Suprapubic skin (tissue), 4 donors: ENCODE measurements around the gene P2RY2. TPM values are rescaled to one million over a fixed set of nuclear protein-coding genes. Genes with fewer than 3 reads are reported as not detected.

Source experiments
- DNase-seq, 2 donors: peaks; one replicate each; pipeline ENCODE4 v3.0.0-alpha.2; 2019; ENCODE audit warnings: low spot score in 2 of 2
- H3K27ac ChIP-seq: fragments of 200-600 bp; sonication (generic); one replicate; pipeline ENCODE4 v1.5.1; 2019
- H3K27me3 ChIP-seq: fragments of 200-600 bp; sonication (generic); one replicate; pipeline ENCODE4 v1.5.1; 2019
- H3K36me3 ChIP-seq: fragments of 200-600 bp; sonication (generic); one replicate; pipeline ENCODE4 v1.5.1; 2019
- H3K4me1 ChIP-seq: fragments of 200-600 bp; sonication (generic); one replicate; pipeline ENCODE4 v1.5.1; 2019
- H3K4me3 ChIP-seq: fragments of 200-600 bp; sonication (generic); one replicate; pipeline ENCODE4 v1.5.1; 2019; ENCODE audit warnings: mild to moderate bottlenecking
- H3K9me3 ChIP-seq: fragments of 200-600 bp; sonication (generic); one replicate; pipeline ENCODE4 v1.5.1; 2019
- EP300 ChIP-seq: sonication (generic); formaldehyde crosslinking; IDR thresholded peaks from one replicate; pipeline ENCODE4 v1.6.1; 2017; ENCODE audit warnings: antibody characterized with exemption
- POLR2A ChIP-seq, 2 donors: fragments of 450-650 bp; IDR thresholded peaks; one replicate each; pipeline ENCODE4 v1.6.1; 2017; ENCODE audit warnings: antibody characterized with exemption in 2 of 2, mild to moderate bottlenecking in 2 of 2, moderate library complexity in 2 of 2
- POLR2AphosphoS5 ChIP-seq, 3 donors: sonication (generic); formaldehyde crosslinking; IDR thresholded peaks; one replicate each; pipeline ENCODE4 v1.6.1; 2017; ENCODE audit warnings: antibody characterized with exemption in 3 of 3
- WGBS: methylation state at CpG from one replicate; pipeline ENCODE4 v1.1.5; 2018; 5-methylcytosine and 5-hydroxymethylcytosine counted together
- total RNA-seq, 4 donors: library from RNA; depleted of rRNA; stranded (reverse); fragments of >200 nt; gene quantifications; one replicate each; pipeline ENCODE4 v1.1.0, GENCODE V29; 2016
- TF ChIP-seq, protein P1 (sequence below), 2 donors: fragments of 200-600 bp in 1 of 2; fragments of 450-650 bp in 1 of 2; sonication (generic) in 1 of 2; IDR thresholded peaks; one replicate each; pipeline ENCODE4 v1.5.1; 2016 to 2019; ENCODE audit warnings: antibody characterized with exemption in 2 of 2, mild to moderate bottlenecking in 1 of 2, moderate library complexity in 1 of 2

Gene P2RY2
- total RNA-seq, 4 donors from 2014 or later, result 5.5 to 15.9 (median 12.8) TPM

DNA sequence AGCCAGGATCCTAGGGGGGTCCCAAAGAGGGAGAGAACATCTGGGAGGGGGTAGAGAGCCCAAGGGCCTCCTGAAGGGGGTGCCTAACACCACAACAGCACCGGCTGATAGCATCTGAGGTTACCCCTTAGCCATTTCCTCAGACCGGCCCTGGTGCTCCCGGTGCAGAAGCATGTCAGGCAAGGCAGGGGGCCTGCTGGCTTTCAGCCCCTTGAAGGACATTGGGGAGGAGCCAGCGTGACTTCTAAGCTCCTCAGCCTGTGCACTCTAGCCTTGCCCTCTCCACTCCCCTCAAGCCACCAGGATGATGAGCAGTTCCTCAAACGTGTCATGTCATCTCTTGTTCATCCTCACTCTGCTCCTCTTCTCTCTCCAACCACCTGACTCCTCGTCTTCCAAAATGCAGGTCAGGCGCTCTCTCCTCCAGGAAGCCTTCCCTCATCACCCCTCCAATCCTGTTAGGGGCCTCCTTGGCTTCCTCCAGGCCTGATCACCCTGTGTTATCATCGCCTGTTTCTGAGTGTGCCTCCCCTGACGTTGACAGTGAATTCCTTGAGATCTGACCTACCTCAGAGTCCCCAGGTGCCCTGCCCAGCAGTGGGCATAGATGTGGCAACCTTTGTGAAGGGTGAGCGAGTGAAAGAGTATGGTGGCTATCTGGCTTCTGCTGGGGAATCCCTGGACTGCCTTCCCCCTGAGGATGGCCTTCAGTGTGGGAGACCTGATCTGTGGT is 6.1 kb downstream of the P2RY2 start:
- no peak overlapping the region for H3K4me3 ChIP-seq
- TF ChIP-seq POLR2A (IDR thresholded peaks at IDR 0.05), result no peak
- TF ChIP-seq EP300, result no peak
- TF ChIP-seq, protein P1, sequence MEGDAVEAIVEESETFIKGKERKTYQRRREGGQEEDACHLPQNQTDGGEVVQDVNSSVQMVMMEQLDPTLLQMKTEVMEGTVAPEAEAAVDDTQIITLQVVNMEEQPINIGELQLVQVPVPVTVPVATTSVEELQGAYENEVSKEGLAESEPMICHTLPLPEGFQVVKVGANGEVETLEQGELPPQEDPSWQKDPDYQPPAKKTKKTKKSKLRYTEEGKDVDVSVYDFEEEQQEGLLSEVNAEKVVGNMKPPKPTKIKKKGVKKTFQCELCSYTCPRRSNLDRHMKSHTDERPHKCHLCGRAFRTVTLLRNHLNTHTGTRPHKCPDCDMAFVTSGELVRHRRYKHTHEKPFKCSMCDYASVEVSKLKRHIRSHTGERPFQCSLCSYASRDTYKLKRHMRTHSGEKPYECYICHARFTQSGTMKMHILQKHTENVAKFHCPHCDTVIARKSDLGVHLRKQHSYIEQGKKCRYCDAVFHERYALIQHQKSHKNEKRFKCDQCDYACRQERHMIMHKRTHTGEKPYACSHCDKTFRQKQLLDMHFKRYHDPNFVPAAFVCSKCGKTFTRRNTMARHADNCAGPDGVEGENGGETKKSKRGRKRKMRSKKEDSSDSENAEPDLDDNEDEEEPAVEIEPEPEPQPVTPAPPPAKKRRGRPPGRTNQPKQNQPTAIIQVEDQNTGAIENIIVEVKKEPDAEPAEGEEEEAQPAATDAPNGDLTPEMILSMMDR (IDR thresholded peaks at IDR 0.05), result no peak
- no peak for TF ChIP-seq POLR2AphosphoS5 (IDR thresholded peaks at IDR 0.05)
- H3K27ac ChIP-seq, result no peak overlapping the region
- no peaks in the 10 kb centered on the region for H3K36me3 ChIP-seq
- H3K4me1 ChIP-seq, result peaks cover 42% of the 10 kb centered on the region
- no peaks in the 10 kb centered on the region for H3K9me3 ChIP-seq
- peaks cover 2% of the 10 kb centered on the region for H3K27me3 ChIP-seq
- DNase-seq, result peak in 1 of 2 donors; percentile 46
- 72% methylated on average over 10 of the region's 10 CpGs for WGBS

DNA sequence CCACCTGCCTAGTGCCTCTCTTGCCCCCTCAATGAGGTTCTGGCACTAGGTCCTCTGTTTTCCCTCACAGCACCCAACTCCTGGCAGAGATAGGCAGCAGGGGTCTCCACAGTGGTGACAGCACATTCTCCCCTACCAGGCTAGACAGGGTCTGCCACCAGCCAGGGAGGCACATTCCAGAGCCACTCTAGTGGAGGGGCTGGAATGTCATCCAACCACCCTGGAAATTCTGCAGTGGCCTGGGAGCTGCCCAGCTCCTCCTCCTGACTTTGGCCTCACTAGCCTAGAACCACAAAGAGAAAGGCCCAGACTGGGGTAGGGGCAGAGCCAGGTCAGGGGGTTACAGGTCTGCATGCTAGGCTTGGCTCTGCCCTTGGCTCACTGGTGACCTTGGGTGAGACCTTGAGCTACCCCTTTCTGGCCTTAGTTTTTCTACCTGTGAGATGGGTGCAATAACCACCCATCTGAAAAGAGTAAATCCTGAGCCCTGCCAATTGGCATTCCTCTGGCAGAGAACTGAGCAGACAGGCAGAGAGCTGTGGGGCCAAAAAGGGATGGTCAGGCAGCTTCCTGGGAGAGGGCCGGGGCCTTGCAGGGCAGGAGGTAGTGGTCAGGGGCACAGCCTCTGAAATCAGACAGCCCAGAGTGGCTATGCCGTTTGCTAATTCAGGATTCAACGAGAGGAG is 7.1 kb downstream of the P2RY2 start:
- Histone ChIP-seq H3K4me1 (peaks cover 39% of the 10 kb centered on the region), H3K27me3 (peaks cover 2% of the 10 kb centered on the region), H3K9me3 (no peaks in the 10 kb centered on the region), H3K27ac (no peak overlapping the region), H3K36me3 (no peaks in the 10 kb centered on the region), H3K4me3 (no peak overlapping the region)
- DNase-seq, result peak in 1 of 2 donors; percentile 28
- 70% methylated on average over 3 of the region's 3 CpGs for WGBS
- no peak for TF ChIP-seq POLR2A (IDR thresholded peaks at IDR 0.05)
- TF ChIP-seq EP300, result no peak

DNA sequence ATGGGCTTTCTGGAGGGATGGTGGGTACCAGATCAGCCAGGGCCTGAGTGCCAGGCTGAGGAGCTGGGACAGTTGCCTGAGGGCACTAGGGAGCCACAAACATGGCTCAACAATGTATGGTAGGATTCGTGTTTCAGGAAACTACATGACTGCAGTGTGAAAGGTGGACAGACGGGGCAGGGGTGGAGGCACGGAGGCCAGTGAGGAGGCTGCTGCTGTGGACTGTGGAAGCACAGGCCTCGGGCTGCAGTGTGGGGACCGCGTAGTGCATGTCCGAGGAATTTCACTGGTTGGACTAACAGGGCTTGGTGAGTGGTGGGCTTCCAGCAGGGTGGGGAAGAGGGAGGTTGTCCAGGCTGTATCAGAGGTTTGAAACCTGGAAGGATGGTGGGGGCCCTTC is 7.8 kb downstream of the P2RY2 start:
- WGBS, result 85% methylated on average over 7 of the region's 7 CpGs
- no peaks in the 10 kb centered on the region for H3K36me3 ChIP-seq
- H3K27ac ChIP-seq, result no peak overlapping the region
- peak in 1 of 2 donors; percentile 48 for DNase-seq
- no peaks in the 10 kb centered on the region for H3K27me3 ChIP-seq
- H3K4me1 ChIP-seq, result peaks cover 33% of the 10 kb centered on the region
- no peaks in the 10 kb centered on the region for H3K9me3 ChIP-seq
- TF ChIP-seq POLR2AphosphoS5 (IDR thresholded peaks at IDR 0.05), result no peak
- TF ChIP-seq, protein P1 (IDR thresholded peaks at IDR 0.05), result no peak
- no peak for TF ChIP-seq EP300
- TF ChIP-seq POLR2A (IDR thresholded peaks at IDR 0.05), result no peak
- no peak overlapping the region for H3K4me3 ChIP-seq

DNA sequence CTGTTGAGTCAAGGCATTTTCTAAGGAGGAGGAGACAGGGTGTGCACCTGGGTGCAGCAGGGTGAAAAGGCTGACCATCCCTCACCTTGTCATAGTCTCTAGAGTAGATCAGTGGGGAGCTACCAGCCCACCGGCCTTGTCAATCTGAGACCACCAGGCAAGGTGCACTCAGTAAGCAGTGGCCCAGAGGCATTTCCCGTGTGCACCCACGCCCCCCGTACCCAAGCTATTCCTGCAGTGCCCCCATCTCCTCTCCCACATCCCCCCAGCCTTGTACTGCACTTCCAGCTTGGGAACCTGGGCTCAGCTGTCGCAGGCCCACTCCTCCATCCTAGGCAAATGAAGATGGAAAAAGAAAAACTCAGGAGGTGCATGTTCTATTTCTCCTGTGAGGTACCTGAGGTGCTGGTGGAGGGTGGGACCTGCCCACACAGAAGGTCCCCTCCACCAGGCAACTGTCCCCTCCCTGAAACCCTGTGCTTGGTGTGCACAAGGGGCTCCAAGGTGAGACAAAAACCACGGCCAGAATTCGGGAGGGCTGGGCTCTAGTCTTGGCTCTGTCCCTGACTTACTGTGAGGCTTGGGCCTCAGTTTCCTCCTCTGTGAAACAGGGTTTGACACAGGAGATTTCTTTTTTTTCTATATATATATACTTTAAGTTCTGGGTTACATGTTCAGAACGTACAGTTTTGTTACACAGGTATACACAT is 8.4 kb downstream of the P2RY2 start:
- H3K36me3 ChIP-seq, result no peaks in the 10 kb centered on the region
- no peaks in the 10 kb centered on the region for H3K9me3 ChIP-seq
- H3K27ac ChIP-seq, result no peak overlapping the region
- 67% methylated on average over 8 of the region's 8 CpGs for WGBS
- DNase-seq, result peak in 1 of 2 donors; percentile 22
- H3K4me3 ChIP-seq, result no peak overlapping the region
- peaks cover 27% of the 10 kb centered on the region for H3K4me1 ChIP-seq
- no peaks in the 10 kb centered on the region for H3K27me3 ChIP-seq
- TF ChIP-seq POLR2AphosphoS5 (IDR thresholded peaks at IDR 0.05), result no peak
- TF ChIP-seq, protein P1 (IDR thresholded peaks at IDR 0.05), result no peak
- TF ChIP-seq EP300, result no peak
- TF ChIP-seq POLR2A (IDR thresholded peaks at IDR 0.05), result no peak

DNA sequence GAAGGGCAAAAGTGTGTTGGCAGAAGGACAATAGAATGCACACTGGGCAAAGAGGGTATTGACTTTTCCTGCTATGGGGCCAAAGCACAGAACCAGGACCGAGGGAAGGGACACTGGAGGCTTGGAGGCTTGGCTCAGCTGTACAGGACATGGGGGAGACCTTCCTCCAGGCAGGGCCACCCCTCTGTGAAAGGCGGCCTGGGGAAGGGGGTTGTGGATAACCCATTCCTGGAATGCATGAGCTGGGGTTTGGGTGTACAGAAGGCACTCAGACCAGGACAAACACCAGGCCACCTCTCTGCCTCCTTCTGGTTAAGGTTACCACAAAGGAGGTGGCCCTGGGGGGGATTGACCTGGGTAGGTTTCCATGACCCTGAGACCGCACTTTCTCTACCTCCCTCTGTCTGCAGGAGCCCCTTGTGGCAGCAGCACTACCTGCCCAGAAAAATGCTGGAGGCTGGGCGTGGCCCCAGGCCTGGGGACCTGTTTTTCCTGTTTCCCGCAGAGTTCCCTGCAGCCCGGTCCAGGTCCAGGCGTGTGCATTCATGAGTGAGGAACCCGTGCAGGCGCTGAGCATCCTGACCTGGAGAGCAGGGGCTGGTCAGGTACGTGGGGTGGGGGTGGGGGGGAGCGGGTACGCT is 9.6 kb downstream of the P2RY2 start:
- Histone ChIP-seq H3K9me3 (no peaks in the 10 kb centered on the region), H3K4me3 (no peak overlapping the region), H3K27me3 (no peaks in the 10 kb centered on the region), H3K27ac (no peak overlapping the region), H3K4me1 (peaks cover 27% of the 10 kb centered on the region), H3K36me3 (no peaks in the 10 kb centered on the region)
- TF ChIP-seq EP300 (no peak), POLR2A (IDR thresholded peaks at IDR 0.05) (no peak), POLR2AphosphoS5 (IDR thresholded peaks at IDR 0.05) (no peak)
- TF ChIP-seq, protein P1 (IDR thresholded peaks at IDR 0.05), result no peak
- WGBS, result 70% methylated on average over 4 of the region's 12 CpGs
- peak; percentile 63 to 81 for DNase-seq
